HL-60 (cell line): ENCODE measurements around the gene HACD1.

Experiments used
- GABPA ChIP-seq: IDR thresholded peaks from 2 replicates; pipeline ENCODE4 v1.6.1; 2012; ENCODE audit warnings: low read depth
- POLR2AphosphoS5 ChIP-seq: IDR thresholded peaks from 2 replicates; pipeline ENCODE4 v1.6.1; 2012; ENCODE audit warnings: low read depth
- SPI1 ChIP-seq: IDR thresholded peaks from 2 replicates; pipeline ENCODE4 v1.6.1; 2012; ENCODE audit warnings: low read depth, mild to moderate bottlenecking, borderline replicate concordance
- TF ChIP-seq, protein P1 (sequence below): IDR thresholded peaks from one replicate; pipeline ENCODE4 v1.5.1; 2011; ENCODE audit warnings: low read length, control low read depth, inconsistent platforms; ENCODE audit not compliant: insufficient read depth
- TF ChIP-seq, protein P2 (sequence below): IDR thresholded peaks from 2 replicates; pipeline ENCODE4 v1.6.1; 2012; ENCODE audit warnings: low read depth; ENCODE audit not compliant: insufficient replicate concordance

DNA sequence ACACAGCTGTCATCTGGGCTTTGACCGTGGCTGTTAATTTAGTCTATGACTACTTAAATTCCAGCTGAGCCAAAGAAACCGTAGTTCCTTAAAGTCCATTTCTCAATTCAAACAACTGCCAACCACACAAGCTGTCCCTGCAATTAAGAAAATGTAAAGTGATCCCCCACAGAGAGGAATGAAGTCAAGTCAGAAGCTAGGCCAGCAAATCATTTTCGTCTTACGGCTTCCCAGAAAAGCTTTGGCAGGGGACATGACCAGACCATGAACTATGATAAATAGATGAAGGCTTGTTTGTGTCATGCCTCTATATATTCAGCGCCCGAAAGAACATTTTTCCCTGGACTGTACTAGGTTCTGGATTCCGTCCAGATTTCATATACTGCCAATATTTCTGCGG is 54.6 kb downstream of the HACD1 start:
- TF ChIP-seq, protein P1, sequence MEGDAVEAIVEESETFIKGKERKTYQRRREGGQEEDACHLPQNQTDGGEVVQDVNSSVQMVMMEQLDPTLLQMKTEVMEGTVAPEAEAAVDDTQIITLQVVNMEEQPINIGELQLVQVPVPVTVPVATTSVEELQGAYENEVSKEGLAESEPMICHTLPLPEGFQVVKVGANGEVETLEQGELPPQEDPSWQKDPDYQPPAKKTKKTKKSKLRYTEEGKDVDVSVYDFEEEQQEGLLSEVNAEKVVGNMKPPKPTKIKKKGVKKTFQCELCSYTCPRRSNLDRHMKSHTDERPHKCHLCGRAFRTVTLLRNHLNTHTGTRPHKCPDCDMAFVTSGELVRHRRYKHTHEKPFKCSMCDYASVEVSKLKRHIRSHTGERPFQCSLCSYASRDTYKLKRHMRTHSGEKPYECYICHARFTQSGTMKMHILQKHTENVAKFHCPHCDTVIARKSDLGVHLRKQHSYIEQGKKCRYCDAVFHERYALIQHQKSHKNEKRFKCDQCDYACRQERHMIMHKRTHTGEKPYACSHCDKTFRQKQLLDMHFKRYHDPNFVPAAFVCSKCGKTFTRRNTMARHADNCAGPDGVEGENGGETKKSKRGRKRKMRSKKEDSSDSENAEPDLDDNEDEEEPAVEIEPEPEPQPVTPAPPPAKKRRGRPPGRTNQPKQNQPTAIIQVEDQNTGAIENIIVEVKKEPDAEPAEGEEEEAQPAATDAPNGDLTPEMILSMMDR, result no peak
- TF ChIP-seq GABPA (no peak), POLR2AphosphoS5 (no peak), SPI1 (no peak)
- TF ChIP-seq, protein P2, sequence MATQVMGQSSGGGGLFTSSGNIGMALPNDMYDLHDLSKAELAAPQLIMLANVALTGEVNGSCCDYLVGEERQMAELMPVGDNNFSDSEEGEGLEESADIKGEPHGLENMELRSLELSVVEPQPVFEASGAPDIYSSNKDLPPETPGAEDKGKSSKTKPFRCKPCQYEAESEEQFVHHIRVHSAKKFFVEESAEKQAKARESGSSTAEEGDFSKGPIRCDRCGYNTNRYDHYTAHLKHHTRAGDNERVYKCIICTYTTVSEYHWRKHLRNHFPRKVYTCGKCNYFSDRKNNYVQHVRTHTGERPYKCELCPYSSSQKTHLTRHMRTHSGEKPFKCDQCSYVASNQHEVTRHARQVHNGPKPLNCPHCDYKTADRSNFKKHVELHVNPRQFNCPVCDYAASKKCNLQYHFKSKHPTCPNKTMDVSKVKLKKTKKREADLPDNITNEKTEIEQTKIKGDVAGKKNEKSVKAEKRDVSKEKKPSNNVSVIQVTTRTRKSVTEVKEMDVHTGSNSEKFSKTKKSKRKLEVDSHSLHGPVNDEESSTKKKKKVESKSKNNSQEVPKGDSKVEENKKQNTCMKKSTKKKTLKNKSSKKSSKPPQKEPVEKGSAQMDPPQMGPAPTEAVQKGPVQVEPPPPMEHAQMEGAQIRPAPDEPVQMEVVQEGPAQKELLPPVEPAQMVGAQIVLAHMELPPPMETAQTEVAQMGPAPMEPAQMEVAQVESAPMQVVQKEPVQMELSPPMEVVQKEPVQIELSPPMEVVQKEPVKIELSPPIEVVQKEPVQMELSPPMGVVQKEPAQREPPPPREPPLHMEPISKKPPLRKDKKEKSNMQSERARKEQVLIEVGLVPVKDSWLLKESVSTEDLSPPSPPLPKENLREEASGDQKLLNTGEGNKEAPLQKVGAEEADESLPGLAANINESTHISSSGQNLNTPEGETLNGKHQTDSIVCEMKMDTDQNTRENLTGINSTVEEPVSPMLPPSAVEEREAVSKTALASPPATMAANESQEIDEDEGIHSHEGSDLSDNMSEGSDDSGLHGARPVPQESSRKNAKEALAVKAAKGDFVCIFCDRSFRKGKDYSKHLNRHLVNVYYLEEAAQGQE, result no peak
